ENCODE data around the gene LSM12. TPM values are rescaled to one million over a fixed set of nuclear protein-coding genes. Genes with fewer than 3 reads are reported as not detected.

The LSM12 gene
- total and polyA plus RNA-seq, 2 of the 8 experiments (the other 6 are each of a cell fraction or from before 2014, with no cell fraction given): 69.8 to 142 TPM

GRCh38 chr17:44008205-44008909, 58.1 kb downstream of the LSM12 start (continued):
- no peak for TF ChIP-seq HDAC2 (IDR thresholded peaks at IDR 0.05; ENCODE audit: borderline replicate concordance in 1 of 2, low read depth in 2 of 2, low read length in 2 of 2)
- TF ChIP-seq NANOG (IDR thresholded peaks at IDR 0.05; ENCODE audit: insufficient read depth, low read depth, low read length, poor library complexity, severe bottlenecking): no peak
- TF ChIP-seq POU5F1 (IDR thresholded peaks at IDR 0.05; ENCODE audit: low read depth, low read length): no peak
- no peak for TF ChIP-seq E2F6 (IDR thresholded peaks at IDR 0.05)
- no peak for TF ChIP-seq ATF3 (IDR thresholded peaks at IDR 0.05; ENCODE audit: insufficient read depth, low read depth, low read length)

Measured in H1 (cell line).